GM21825 (cell line): ENCODE data around the gene ZNF443.
"Not testable (repeated sequence)": the region's sequence is repeated elsewhere in the genome, so short reads cannot be mapped to it uniquely, and the experiment has no call there.

Source experiments
- ATAC-seq: cut with Tn5 transposase; IDR thresholded peaks from one replicate; pipeline ENCODE4 v1.9.1; 2021; ENCODE audit warnings: mild to moderate bottlenecking, moderate library complexity; ENCODE audit not compliant: unreplicated experiment

The ZNF443 gene

GRCh38 chr19:12425236-12425887 is 15.5 kb downstream of the ZNF443 start:
- no peak for ATAC-seq

DNA sequence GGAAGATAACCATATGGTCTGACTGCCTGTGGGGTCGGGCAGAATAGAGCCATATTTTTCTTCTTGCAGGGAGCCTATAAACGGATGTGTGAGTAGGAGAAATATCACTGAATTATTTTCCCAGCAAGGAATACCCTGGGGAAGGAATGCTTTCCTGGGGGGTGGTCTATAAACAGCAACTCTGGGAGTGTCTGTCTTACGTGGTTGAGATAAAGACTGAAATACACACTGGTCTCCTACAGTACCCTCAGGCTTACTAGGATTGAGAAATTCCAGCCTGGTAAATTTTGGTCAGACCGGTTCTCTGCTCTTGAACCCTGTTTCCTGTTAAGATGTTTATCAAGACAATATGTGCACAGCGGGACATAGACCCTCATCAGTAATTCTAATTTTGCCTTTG is 23.5 kb downstream of the ZNF443 start:
- not testable (repeated sequence) for ATAC-seq

DNA sequence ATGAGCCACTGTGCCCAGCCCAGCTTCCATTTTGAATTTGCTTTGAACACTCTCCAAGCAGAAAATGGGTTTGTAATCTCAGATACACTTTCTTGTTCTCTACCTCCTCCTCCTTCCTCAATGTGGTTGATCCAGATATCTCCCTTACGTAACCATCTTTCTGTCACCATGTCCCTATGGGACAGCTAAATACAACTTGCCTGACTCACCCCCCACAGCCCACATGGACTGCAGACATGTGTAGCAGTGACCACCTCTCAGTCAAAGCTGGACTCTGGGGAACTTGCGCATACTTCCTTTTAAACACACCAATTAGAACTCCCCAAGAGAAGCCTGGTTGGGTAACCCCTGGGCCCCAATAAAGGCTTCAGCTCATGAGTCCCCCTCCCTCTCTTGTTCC is 28.9 kb downstream of the ZNF443 start:
- ATAC-seq, result no peak

GRCh38 chr19:12400633-12401502 is 40.0 kb downstream of the ZNF443 start, which contains the start of gene ZNF799:
ZNF799 (minus strand) TSS chr19:12401271; CDS start chr19:12401070, 201 bp downstream.
- ATAC-seq, result peak; percentile 87

GRCh38 chr19:12399901-12400632 is 40.8 kb downstream of the ZNF443 start:
- ATAC-seq, result peak; percentile 35

DNA sequence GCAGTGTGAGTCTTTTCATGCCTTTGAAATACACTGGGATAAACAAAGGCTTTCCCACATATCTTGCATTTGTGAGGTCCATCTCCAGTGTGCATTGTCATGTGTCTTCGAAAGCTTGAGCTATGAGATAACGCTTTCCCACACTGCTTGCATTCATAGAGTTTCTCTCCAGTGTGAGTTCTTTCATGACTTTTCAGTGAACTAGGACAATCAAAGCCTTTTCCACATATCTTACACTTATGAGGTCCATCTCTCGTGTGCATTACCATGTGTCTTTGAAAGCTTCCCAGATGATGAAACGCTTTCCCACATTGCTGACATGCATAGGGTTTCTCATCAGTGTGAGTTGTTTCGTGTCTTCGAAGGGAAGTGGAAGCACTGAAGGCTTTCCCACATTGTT is 49.7 kb downstream of the ZNF443 start:
- ATAC-seq, result not testable (repeated sequence)

GRCh38 chr19:12386365-12386764 is 54.5 kb downstream of the ZNF443 start:
- ATAC-seq, result not testable (repeated sequence)

- no peak for ATAC-seq
Measured at GRCh38 chr19:12380444-12380737, 60.4 kb downstream of the ZNF443 start.

- no peak for ATAC-seq
Measured at GRCh38 chr19:12379732-12380443, 60.9 kb downstream of the ZNF443 start.
